AG10803 (cell line): ENCODE measurements around the gene TOMM40.
A peak's percentile ranks its signal among the peaks of the same experiment; 100 is the strongest.

Source experiments
- DNase-seq: peaks from one replicate; pipeline ENCODE4 v3.0.0; 2010; ENCODE audit warnings: low read depth
- H3K4me3 ChIP-seq: 2 replicates; pipeline ENCODE4 v1.5.1; 2011; ENCODE audit warnings: mild to moderate bottlenecking, low read length, control low read depth
- TF ChIP-seq, protein P1 (sequence below): conservative IDR thresholded peaks from 2 replicates; pipeline ENCODE4 v1.5.1; 2011; ENCODE audit warnings: mild to moderate bottlenecking, low read length, control low read depth, inconsistent platforms

Gene TOMM40

DNA sequence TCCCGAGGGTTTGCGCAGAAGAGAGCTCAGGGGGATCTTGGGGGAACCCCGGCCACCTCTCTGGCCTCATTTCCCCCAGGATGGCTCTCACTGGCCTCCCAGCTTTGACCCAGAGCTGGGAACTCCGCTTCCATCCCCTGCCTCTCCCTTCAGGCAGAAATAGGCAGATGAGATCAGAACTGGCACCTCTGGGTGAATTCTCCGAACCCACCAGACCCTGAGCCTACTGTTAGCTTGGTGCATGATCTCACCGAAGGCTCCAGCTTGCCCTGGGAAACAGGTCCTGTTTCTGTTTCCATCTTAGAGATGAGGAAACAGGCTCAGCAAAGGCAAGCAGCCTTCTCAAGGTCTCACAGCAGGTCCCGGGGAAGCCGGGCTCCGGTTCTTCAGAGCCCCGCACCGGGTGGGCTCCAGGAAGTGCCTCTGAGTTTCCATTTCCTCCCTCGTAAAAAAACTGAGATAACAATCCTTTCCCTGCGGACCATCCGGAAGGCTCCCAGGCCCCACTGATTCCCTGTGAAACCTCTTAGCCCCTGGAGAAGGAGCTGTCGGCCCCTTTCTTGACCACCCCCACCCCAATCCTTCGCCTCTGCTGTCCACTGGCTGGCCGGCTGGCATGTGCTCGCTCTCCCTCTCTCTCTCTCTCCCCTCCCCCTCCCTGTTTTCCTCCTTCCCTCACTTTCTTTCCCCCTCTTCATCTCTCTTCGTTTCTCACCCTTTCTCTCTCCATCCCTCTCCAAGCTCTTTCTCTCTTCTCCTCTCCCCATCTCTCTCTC is 42.8 kb upstream of the TOMM40 start:
- peak; percentile 51 for DNase-seq
- peak overlapping the region; percentile 94 for H3K4me3 ChIP-seq
- TF ChIP-seq, protein P1, sequence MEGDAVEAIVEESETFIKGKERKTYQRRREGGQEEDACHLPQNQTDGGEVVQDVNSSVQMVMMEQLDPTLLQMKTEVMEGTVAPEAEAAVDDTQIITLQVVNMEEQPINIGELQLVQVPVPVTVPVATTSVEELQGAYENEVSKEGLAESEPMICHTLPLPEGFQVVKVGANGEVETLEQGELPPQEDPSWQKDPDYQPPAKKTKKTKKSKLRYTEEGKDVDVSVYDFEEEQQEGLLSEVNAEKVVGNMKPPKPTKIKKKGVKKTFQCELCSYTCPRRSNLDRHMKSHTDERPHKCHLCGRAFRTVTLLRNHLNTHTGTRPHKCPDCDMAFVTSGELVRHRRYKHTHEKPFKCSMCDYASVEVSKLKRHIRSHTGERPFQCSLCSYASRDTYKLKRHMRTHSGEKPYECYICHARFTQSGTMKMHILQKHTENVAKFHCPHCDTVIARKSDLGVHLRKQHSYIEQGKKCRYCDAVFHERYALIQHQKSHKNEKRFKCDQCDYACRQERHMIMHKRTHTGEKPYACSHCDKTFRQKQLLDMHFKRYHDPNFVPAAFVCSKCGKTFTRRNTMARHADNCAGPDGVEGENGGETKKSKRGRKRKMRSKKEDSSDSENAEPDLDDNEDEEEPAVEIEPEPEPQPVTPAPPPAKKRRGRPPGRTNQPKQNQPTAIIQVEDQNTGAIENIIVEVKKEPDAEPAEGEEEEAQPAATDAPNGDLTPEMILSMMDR: no peak; the same call in 1 of the 2 replicates

DNA sequence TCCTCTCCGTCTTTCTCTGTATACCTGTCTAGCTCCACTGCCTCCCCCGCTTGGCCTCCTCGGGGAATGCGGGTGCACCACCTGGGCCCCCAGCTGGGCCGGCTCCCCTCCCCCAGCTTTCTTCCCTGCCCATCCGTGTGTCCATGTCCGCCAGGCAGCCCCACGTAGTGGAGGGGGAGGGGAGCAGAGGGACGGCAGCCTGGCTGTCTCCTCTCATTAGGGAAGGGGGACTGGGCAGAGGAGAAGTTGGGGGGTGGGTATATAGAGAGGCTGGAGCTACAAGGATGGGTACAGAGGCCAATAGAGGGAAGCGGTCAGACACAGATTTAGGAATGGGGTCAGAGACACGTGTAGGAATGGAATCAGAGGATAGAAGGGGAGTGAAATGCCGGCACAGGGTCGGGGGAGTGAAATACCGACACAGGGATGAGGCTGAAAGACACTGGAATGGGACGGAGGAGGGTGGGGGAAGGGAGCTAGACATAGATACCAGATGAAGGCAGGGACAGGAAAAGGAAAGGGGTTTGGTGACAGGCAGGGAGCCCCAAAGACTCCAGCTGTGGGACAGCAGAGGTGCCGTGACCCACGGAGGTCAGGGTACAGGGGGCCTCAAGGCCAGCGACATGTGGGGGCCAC is 42.1 kb upstream of the TOMM40 start:
- DNase-seq: no peak
- H3K4me3 ChIP-seq: peak overlapping the region; percentile 94
- TF ChIP-seq, protein P1: no peak

DNA sequence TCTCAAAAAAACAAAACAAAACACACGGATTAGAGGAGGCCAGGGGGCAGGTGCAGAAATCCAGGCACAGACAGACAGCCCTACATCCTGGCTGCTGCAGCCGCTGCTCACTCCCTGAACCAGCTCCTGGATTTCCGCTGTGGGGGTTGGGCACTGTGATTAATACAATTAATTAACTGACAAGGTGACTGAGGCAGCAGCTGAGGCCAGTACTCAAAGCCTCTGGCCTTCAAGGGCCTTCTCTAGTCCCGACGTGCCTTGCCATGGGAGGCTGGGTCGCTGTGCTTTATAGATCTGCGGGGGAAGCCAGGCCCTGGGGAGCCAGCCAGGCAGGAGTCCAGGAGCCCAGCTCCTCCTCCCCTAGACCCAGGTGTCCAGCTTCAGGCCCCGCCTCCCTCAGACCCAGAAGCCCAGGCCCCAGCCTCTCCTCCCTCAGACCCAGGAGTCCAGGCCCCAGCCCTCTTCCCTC is 40.4 kb upstream of the TOMM40 start:
- no peak overlapping the region for H3K4me3 ChIP-seq
- TF ChIP-seq, protein P1: no peak
- DNase-seq: no peak

DNA sequence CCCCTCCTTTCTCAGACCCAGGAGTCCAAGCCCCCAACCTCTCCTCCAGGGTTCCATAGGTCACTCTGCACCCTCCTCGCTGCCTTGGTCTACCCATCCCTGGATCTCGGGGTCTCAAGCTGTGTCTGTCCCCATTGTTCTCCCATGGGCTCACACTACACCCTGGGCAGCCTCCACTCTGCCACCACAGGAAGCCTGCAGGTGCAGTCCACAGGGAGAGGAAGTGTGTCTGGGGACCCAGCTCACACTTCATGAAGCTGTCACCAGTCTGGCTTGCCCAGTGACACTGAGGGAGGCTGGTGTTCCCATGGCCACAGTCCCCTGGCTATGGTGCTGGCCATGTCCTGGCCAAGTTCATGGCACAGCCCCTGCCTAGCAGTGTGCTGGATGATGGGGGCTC is 39.6 kb upstream of the TOMM40 start:
- TF ChIP-seq, protein P1: no peak
- no peak overlapping the region for H3K4me3 ChIP-seq
- DNase-seq: no peak

DNA sequence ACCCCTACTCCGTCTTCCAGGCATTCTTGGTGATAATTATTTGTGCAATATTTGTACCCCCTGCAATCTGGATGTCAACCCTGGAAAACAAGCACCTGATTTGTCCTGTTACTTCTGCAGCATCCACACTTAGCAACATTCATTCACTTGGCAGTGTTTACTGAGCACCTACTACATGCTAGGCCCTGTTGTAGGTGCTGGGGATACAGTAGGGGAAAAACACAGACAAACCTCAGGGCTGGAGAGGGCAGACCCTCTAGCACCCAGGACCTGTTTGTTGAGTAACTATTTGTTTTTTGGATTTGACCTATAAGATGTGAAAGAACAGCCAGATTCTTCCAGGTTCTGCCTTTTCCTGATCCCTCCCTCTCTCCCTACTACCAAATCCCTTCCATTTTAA is 35.4 kb upstream of the TOMM40 start:
- no peak for DNase-seq
- TF ChIP-seq, protein P1: no peak
- no peak overlapping the region for H3K4me3 ChIP-seq

DNA sequence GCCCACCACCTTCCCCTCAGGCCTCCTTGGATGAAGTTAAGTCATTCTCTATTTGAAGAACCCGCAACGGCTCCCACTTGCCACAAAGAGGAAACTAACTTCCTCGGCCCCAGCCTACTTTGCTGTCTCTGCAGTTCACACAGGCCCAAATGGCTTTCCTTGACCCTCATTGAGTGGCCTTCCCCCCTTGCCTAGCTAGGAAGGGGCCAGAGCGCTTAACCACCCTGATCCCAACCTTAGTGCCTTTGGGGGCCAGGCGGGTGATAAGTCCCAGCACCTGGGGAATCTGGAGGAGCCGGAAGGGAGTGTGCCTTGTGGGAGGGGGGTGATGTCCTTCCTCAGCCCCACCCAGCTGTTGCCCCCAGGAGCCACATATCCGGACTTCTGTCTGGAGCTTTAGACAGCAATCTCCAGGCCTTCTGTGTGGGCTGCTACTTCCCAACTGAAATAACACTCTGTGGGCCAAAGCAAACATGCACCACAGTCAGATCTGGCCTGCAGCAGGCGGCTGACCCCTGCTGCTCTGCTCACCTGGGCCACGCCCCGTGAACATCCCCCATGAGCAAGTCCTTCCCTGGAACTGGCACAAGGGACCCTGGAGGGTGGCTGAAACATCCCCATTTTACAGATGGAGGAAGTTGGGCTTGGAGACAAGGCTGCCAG is 34.5 kb upstream of the TOMM40 start:
- DNase-seq: no peak
- no peak overlapping the region for H3K4me3 ChIP-seq
- TF ChIP-seq, protein P1: no peak
